ENCODE data around the gene TLE6.

TLE6 gene

DNA sequence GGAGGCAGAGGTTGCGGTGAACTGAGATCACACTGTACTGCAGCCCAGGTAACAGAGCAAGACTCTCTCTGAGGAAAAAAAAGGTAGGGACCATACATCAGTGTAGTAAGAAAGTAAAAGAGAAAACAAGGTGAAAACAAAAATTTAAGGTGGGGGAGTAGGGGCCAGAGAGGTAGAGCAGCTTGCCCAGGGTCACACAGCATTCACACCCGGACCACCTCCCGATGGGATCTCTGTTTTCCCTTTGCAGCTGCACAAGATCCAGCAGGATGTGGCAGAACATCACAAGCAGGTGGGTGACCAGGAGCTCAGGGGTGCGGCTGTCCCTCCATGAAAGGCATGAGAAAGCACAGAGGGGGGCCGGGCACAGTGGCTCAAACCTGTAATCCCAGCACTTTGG, 4.5 kb downstream of the TLE6 start:
- no peak overlapping the region for H3K4me3 ChIP-seq (ENCODE audit: control insufficient read depth, low read depth, low read length)
- no peak for DNase-seq (ENCODE audit: low read depth)
- TF ChIP-seq, protein P1, sequence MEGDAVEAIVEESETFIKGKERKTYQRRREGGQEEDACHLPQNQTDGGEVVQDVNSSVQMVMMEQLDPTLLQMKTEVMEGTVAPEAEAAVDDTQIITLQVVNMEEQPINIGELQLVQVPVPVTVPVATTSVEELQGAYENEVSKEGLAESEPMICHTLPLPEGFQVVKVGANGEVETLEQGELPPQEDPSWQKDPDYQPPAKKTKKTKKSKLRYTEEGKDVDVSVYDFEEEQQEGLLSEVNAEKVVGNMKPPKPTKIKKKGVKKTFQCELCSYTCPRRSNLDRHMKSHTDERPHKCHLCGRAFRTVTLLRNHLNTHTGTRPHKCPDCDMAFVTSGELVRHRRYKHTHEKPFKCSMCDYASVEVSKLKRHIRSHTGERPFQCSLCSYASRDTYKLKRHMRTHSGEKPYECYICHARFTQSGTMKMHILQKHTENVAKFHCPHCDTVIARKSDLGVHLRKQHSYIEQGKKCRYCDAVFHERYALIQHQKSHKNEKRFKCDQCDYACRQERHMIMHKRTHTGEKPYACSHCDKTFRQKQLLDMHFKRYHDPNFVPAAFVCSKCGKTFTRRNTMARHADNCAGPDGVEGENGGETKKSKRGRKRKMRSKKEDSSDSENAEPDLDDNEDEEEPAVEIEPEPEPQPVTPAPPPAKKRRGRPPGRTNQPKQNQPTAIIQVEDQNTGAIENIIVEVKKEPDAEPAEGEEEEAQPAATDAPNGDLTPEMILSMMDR (IDR thresholded peaks at IDR 0.05; ENCODE audit: control insufficient read depth, insufficient read depth, low read depth, low read length, missing control alignments), result no peak

DNA sequence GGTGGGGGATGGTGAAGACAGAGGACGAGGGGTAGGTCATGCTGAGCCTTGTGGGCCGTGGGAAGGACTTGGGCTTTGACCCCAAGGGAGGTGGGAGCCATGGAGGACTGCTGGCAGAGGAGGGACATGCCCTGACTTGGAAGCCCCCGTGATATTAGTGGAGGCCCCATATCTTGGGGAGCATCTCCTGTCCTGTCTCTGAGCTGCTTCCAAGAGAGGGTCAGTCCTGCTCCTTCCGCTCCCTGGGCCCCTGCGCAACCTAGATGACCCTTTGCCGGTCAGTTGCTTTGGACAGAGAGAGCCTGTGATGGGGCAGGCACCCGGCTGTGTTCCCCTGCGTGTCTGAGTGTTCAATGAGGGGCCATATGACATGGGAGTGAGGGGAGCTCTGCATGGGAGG, 5.2 kb downstream of the TLE6 start:
- TF ChIP-seq, protein P1 (IDR thresholded peaks at IDR 0.05; ENCODE audit: control insufficient read depth, insufficient read depth, low read depth, low read length, missing control alignments), result no peak
- no peak overlapping the region for H3K4me3 ChIP-seq (ENCODE audit: control insufficient read depth, low read depth, low read length)
- no peak for DNase-seq (ENCODE audit: low read depth)

GRCh38 chr19:2982983-2983350, 5.6 kb downstream of the TLE6 start:
- no peak overlapping the region for H3K4me3 ChIP-seq (ENCODE audit: control insufficient read depth, low read depth, low read length)
- TF ChIP-seq, protein P1 (IDR thresholded peaks at IDR 0.05; ENCODE audit: control insufficient read depth, insufficient read depth, low read depth, low read length, missing control alignments), result no peak
- DNase-seq (ENCODE audit: low read depth), result no peak

DNA sequence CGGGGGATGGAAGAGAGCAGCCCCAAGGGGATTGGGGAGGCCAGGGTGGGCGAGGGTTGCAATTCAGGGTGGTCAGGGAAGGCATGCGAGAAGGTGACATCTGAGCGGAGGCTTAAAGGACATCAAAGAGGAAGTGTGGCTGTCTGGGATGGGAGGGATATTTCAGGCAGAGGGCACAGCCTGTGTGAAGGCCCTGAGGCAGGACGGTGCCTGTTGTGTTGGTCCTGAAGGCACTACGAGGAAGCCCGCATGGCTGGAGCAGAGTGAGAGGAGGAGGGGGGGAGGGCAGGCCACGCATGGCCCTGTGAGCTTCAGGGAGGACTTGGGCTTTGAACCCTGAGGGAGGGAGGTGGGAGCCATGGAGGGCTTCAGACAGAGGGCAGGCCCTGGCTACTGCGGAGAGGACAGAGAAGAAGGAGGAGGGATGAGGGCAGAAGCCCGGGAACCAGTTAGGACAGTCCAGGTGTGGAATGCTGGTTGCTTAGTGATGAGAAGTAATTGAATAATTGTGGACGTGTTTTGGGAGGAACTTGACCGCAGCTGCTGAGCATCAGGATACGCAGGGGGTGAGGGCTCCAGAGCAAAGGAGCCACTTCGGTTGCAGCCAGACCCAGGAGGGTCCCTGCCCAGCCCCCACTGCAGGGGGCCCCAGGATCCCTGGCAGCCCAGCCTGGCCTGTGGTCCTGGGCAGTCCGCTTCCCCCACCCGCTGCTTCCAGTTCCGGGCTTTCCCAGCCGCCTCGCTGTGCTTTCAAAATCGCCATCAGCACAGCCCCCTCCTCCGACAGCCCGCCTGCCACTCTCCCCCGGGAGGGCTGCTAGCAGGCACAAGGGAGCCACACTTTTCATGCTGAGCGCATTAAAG, 6.2 kb downstream of the TLE6 start:
- DNase-seq (ENCODE audit: low read depth), result no peak
- TF ChIP-seq, protein P1 (IDR thresholded peaks at IDR 0.05; ENCODE audit: control insufficient read depth, insufficient read depth, low read depth, low read length, missing control alignments), result no peak
- H3K4me3 ChIP-seq (ENCODE audit: control insufficient read depth, low read depth, low read length), result peak overlapping the region; percentile 45

- DNase-seq (ENCODE audit: low read depth), result no peak
- TF ChIP-seq, protein P1 (IDR thresholded peaks at IDR 0.05; ENCODE audit: control insufficient read depth, insufficient read depth, low read depth, low read length, missing control alignments), result no peak
- peak overlapping the region; percentile 45 for H3K4me3 ChIP-seq (ENCODE audit: control insufficient read depth, low read depth, low read length)
Measured at GRCh38 chr19:2984215-2984528, 6.8 kb downstream of the TLE6 start.

GRCh38 chr19:2986951-2987524, 9.7 kb downstream of the TLE6 start:
- TF ChIP-seq, protein P1 (IDR thresholded peaks at IDR 0.05; ENCODE audit: control insufficient read depth, insufficient read depth, low read depth, low read length, missing control alignments), result no peak
- no peak for DNase-seq (ENCODE audit: low read depth)

More at GRCh38 chr19:2986951-2987524, 9.7 kb downstream of the TLE6 start:
- no peak overlapping the region for H3K4me3 ChIP-seq (ENCODE audit: control insufficient read depth, low read depth, low read length)
